Measurements from ENCODE around the gene PCSK9.
A peak's percentile ranks its signal among the peaks of the same experiment; 100 is the strongest.
"Not testable (repeated sequence)": the region's sequence is repeated elsewhere in the genome, so short reads cannot be mapped to it uniquely, and the experiment has no call there.

PCSK9 gene

GRCh38 chr1:55010194-55010886 lies 29.0 kb upstream of the PCSK9 start:
- DNase-seq = no peak

GRCh38 chr1:55010887-55011217 lies 28.5 kb upstream of the PCSK9 start:
- no peak for DNase-seq

GRCh38 chr1:55012661-55013060 lies 26.7 kb upstream of the PCSK9 start:
- no peak for DNase-seq

- no peak for DNase-seq
Observed at GRCh38 chr1:55015123-55015522, 24.2 kb upstream of the PCSK9 start.

GRCh38 chr1:55015731-55016620 lies 23.4 kb upstream of the PCSK9 start:
- no peak for DNase-seq

- no peak for DNase-seq
Observed at GRCh38 chr1:55018395-55018794, 21.0 kb upstream of the PCSK9 start.

- peak; percentile 65 for DNase-seq
Observed at GRCh38 chr1:55021942-55022546, 17.3 kb upstream of the PCSK9 start.

GRCh38 chr1:55024163-55024562 lies 15.2 kb upstream of the PCSK9 start:
- not testable (repeated sequence) for DNase-seq

- DNase-seq = not testable (repeated sequence)
Observed at GRCh38 chr1:55026682-55027081, 12.7 kb upstream of the PCSK9 start.

- not testable (repeated sequence) for DNase-seq
Observed at GRCh38 chr1:55031098-55031497, 8.2 kb upstream of the PCSK9 start.

- DNase-seq = no peak
Observed at GRCh38 chr1:55033265-55033614, 6.1 kb upstream of the PCSK9 start.

GRCh38 chr1:55034476-55035133 lies 4.7 kb upstream of the PCSK9 start:
- no peak for DNase-seq

- DNase-seq = no peak
Observed at GRCh38 chr1:55035904-55036303, 3.4 kb upstream of the PCSK9 start.

- no peak for DNase-seq
Observed at GRCh38 chr1:55037733-55038551, 1.4 kb upstream of the PCSK9 start.

GRCh38 chr1:55038552-55038838 lies 853 bp upstream of the PCSK9 start:
- DNase-seq = no peak

- no peak for DNase-seq
Observed at GRCh38 chr1:55038974-55039341, 390 bp upstream of the PCSK9 start.

- DNase-seq = no peak
Observed at GRCh38 chr1:55040083-55040932, 960 bp downstream of the PCSK9 start.

GRCh38 chr1:55040933-55041494 lies 1.7 kb downstream of the PCSK9 start:
- no peak for DNase-seq

GRCh38 chr1:55041613-55042012 lies 2.3 kb downstream of the PCSK9 start:
- DNase-seq = no peak

GRCh38 chr1:55043011-55043410 lies 3.7 kb downstream of the PCSK9 start:
- no peak for DNase-seq

- DNase-seq = no peak
Observed at GRCh38 chr1:55043726-55044125, 4.4 kb downstream of the PCSK9 start.

Data from stimulated activated CD4-positive, alpha-beta T cell treated with anti-CD3 and anti-CD28 coated beads, Interleukin-4, amount 100 ng/mL, for 24 hours (primary cell).